ENCODE data around the gene GPR18. TPM values are rescaled to one million over a fixed set of nuclear protein-coding genes. Genes with fewer than 3 reads are reported as not detected.
A peak's percentile ranks its signal among the peaks of the same experiment; 100 is the strongest.

The GPR18 gene
- polyA plus RNA-seq, 3 donors, result 1.7 to 3.8 (median 2.2) TPM

DNA sequence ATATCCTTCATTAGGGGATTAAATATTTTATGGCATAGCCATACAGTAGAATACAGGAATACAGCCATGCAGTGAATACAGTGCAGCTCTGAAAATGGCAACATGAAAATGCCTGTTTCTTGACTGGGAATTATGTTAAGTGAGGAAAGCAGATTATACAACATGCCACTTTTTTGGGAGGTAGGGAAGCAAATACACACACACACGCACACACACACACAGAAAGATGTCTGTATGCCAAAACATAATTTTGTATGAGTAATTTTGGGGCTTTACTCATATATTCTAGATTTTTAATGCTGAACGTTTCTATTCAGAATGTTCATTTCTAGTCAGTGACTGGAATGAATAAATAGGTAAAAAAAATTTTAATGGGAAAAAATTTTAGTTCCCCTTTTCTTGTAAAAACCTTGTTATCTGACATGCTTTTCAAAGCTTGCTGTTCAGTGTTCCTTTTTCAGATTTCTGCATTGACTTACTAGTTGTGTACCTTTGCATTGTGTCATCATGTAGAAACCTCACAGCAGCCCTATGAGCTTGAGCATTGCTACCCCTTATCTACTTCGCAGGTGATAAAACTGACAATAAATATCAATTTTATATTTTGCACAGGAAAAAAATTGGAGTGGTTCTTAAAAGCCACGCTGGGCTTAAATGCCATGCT lies 41.2 kb upstream of the GPR18 start:
- Histone ChIP-seq H2AFZ (ENCODE audit: insufficient read depth, low read depth, low read length, poor library complexity, severe bottlenecking) (no peak overlapping the region), H3K4me3 (replicated peaks in 1 of 3; ENCODE audit: low read depth in 2 of 3, low read length in 3 of 3) (no peak overlapping the region), H3K4me1 (ENCODE audit: control insufficient read depth in 1 of 2, insufficient read depth in 2 of 2, low read length in 2 of 2) (peaks cover 69 to 87% of the 10 kb centered on the region in 2 donors), H3K4me2 (replicated peaks; ENCODE audit: extremely low read depth, low read length, poor library complexity, severe bottlenecking) (no peak overlapping the region), H3K27ac (ENCODE audit: low read depth in 1 of 2, low read length in 2 of 2) (peak overlapping the region in 1 of 2 donors; percentile 36), H3K36me3 (replicated peaks in 1 of 2; ENCODE audit: control insufficient read depth in 1 of 2, insufficient read depth in 2 of 2, low read length in 2 of 2) (peaks cover 2 to 18% of the 10 kb centered on the region in 2 donors), H3K9ac (ENCODE audit: insufficient read depth, low read length, poor library complexity, severe bottlenecking) (no peak overlapping the region), H3K27me3 (ENCODE audit: control insufficient read depth in 2 of 2, insufficient read depth in 2 of 2, low read length in 2 of 2) (no peaks in the 10 kb centered on the region), H3K79me2 (ENCODE audit: insufficient read depth, low read length) (peaks cover 94% of the 10 kb centered on the region), H4K20me1 (ENCODE audit: insufficient read depth, low read length) (peaks cover 68% of the 10 kb centered on the region), H3K9me3 (replicated peaks in 1 of 2; ENCODE audit: control insufficient read depth in 1 of 2, insufficient read depth in 1 of 2, low read length in 2 of 2) (no peaks in the 10 kb centered on the region)
- H3K36me3 Mint-ChIP-seq, result peaks cover 25 to 46% of the 10 kb centered on the region in 2 donors
- peak overlapping the region in 5 of 7 donors; percentile 7 to 70 (median 10) for H3K27ac Mint-ChIP-seq
- intact Hi-C loops (cut with micrococcal nuclease), result no loop called here
- 75% methylated on average over 1 of the region's 4 CpGs for WGBS (ENCODE audit: insufficient coverage)
- DNase-seq, result no peak
- no peaks in the 10 kb centered on the region for H3K27me3 Mint-ChIP-seq (ENCODE audit: low read depth in 3 of 3)
- H3K9me3 Mint-ChIP-seq, result no peaks in the 10 kb centered on the region
- H3K4me1 Mint-ChIP-seq, result peaks cover 72% of the 10 kb centered on the region
- TF ChIP-seq, protein P1, sequence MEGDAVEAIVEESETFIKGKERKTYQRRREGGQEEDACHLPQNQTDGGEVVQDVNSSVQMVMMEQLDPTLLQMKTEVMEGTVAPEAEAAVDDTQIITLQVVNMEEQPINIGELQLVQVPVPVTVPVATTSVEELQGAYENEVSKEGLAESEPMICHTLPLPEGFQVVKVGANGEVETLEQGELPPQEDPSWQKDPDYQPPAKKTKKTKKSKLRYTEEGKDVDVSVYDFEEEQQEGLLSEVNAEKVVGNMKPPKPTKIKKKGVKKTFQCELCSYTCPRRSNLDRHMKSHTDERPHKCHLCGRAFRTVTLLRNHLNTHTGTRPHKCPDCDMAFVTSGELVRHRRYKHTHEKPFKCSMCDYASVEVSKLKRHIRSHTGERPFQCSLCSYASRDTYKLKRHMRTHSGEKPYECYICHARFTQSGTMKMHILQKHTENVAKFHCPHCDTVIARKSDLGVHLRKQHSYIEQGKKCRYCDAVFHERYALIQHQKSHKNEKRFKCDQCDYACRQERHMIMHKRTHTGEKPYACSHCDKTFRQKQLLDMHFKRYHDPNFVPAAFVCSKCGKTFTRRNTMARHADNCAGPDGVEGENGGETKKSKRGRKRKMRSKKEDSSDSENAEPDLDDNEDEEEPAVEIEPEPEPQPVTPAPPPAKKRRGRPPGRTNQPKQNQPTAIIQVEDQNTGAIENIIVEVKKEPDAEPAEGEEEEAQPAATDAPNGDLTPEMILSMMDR (IDR thresholded peaks at IDR 0.05), result no peak
- H3K4me3 Mint-ChIP-seq, result no peak overlapping the region

DNA sequence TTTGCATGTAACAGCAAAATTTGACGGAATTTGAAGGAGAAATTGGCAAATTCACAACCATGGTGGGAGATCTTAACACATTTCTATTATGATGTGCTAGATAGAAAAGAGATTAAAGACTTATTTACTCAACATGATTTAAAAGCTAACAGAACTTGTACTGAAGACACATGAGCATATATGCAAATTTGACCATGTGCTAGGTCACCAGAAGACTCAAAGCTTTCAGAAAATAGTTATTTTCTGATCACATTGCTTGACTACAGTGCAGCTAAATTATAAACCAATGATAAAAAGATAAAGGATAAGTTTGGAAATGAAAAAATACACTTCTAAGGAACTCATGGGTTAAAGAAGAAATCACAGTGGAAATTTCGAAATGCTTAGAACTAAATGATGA lies 39.9 kb upstream of the GPR18 start:
- peaks cover 2 to 16% of the 10 kb centered on the region in 2 donors for H3K36me3 ChIP-seq (replicated peaks in 1 of 2; ENCODE audit: control insufficient read depth in 1 of 2, insufficient read depth in 2 of 2, low read length in 2 of 2)

More for the DNA sequence above, 39.9 kb upstream of the GPR18 start:
- Mint-ChIP-seq H3K27me3 (ENCODE audit: low read depth in 3 of 3) (no peaks in the 10 kb centered on the region), H3K4me1 (peaks cover 69% of the 10 kb centered on the region), H3K36me3 (peaks cover 20 to 37% of the 10 kb centered on the region in 2 donors), H3K27ac (peak overlapping the region in 2 of 7 donors; percentile 91 to 92), H3K9me3 (no peaks in the 10 kb centered on the region), H3K4me3 (no peak overlapping the region)
- Histone ChIP-seq H2AFZ (ENCODE audit: insufficient read depth, low read depth, low read length, poor library complexity, severe bottlenecking) (no peak overlapping the region), H3K4me3 (replicated peaks in 1 of 3; ENCODE audit: low read depth in 2 of 3, low read length in 3 of 3) (no peak overlapping the region), H3K9me3 (replicated peaks in 1 of 2; ENCODE audit: control insufficient read depth in 1 of 2, insufficient read depth in 1 of 2, low read length in 2 of 2) (no peaks in the 10 kb centered on the region), H3K79me2 (ENCODE audit: insufficient read depth, low read length) (peaks cover 92% of the 10 kb centered on the region), H3K4me1 (ENCODE audit: control insufficient read depth in 1 of 2, insufficient read depth in 2 of 2, low read length in 2 of 2) (peaks cover 68 to 87% of the 10 kb centered on the region in 2 donors), H3K27ac (ENCODE audit: low read depth in 1 of 2, low read length in 2 of 2) (peak overlapping the region in 1 of 2 donors; percentile 82), H3K9ac (ENCODE audit: insufficient read depth, low read length, poor library complexity, severe bottlenecking) (no peak overlapping the region), H3K27me3 (ENCODE audit: control insufficient read depth in 2 of 2, insufficient read depth in 2 of 2, low read length in 2 of 2) (no peaks in the 10 kb centered on the region), H4K20me1 (ENCODE audit: insufficient read depth, low read length) (peaks cover 59% of the 10 kb centered on the region), H3K4me2 (replicated peaks; ENCODE audit: extremely low read depth, low read length, poor library complexity, severe bottlenecking) (no peak overlapping the region)
- TF ChIP-seq, protein P1 (IDR thresholded peaks at IDR 0.05), result no peak
- no peak for DNase-seq
- intact Hi-C loops (cut with micrococcal nuclease), result no loop called here
- no CpG with 5 or more reads among the region's 2 CpGs for WGBS (ENCODE audit: insufficient coverage)

Data from CD14-positive monocyte (primary cell).